Smooth muscle cell (in vitro differentiated cells): ENCODE measurements around the gene GPX2. TPM values are rescaled to one million over a fixed set of nuclear protein-coding genes. Genes with fewer than 3 reads are reported as not detected.

Source experiments
- DNase-seq: peaks from one replicate; lab custom pipeline; 2025; ENCODE audit not compliant: unreplicated experiment; lab: John Stamatoyannopoulos, UW
- H2AFZ ChIP-seq: fragments of 200-600 bp; sonication (generic); 2 replicates; pipeline ENCODE4 v1.6.0; 2016; ENCODE audit warnings: antibody characterized with exemption, low read depth, mild to moderate bottlenecking
- H3F3A ChIP-seq: fragments of 200-600 bp; sonication (generic); 2 replicates; pipeline ENCODE4 v1.6.0; 2017; ENCODE audit warnings: antibody characterized with exemption, low read depth
- H3K27ac ChIP-seq: fragments of 200-600 bp; sonication (generic); 2 replicates; pipeline ENCODE4 v1.5.1; 2016; ENCODE audit warnings: low read depth, mild to moderate bottlenecking
- H3K27me3 ChIP-seq: fragments of 200-600 bp; sonication (generic); 2 replicates; pipeline ENCODE4 v1.6.1; 2016; ENCODE audit warnings: low read depth, mild to moderate bottlenecking
- H3K36me3 ChIP-seq: fragments of 200-600 bp; sonication (generic); 2 replicates; pipeline ENCODE4 v1.5.1; 2016; ENCODE audit warnings: low read depth
- H3K4me1 ChIP-seq: fragments of 200-600 bp; sonication (generic); 2 replicates; pipeline ENCODE4 v1.5.1; 2016; ENCODE audit warnings: low read depth
- H3K4me2 ChIP-seq: fragments of 200-600 bp; sonication (generic); 2 replicates; pipeline ENCODE4 v1.6.0; 2016; ENCODE audit warnings: mild to moderate bottlenecking
- H3K4me3 ChIP-seq: fragments of 200-600 bp; sonication (generic); 2 replicates; pipeline ENCODE4 v1.5.1; 2016; ENCODE audit warnings: mild to moderate bottlenecking
- H3K79me2 ChIP-seq: fragments of 200-600 bp; sonication (generic); 2 replicates; pipeline ENCODE4 v1.6.0; 2016; ENCODE audit warnings: low read depth, mild to moderate bottlenecking
- H3K9ac ChIP-seq: fragments of 200-600 bp; sonication (generic); 2 replicates; pipeline ENCODE4 v1.6.0; 2016; ENCODE audit warnings: low read depth
- H3K9me3 ChIP-seq: fragments of 200-600 bp; sonication (generic); replicated peaks from 2 replicates; pipeline ENCODE4 v1.5.1; 2016; ENCODE audit warnings: low read depth
- H4K20me1 ChIP-seq: fragments of 200-600 bp; sonication (generic); 2 replicates; pipeline ENCODE4 v1.6.0; 2016; ENCODE audit warnings: low read depth
- CTCF ChIP-seq: fragments of 200-600 bp; sonication (generic); IDR thresholded peaks from 2 replicates; pipeline ENCODE4 v1.5.1; 2017; ENCODE audit warnings: borderline replicate concordance, mild to moderate bottlenecking, antibody characterized with exemption; ENCODE audit not compliant: insufficient read depth, poor library complexity, severe bottlenecking
- WGBS: methylation state at CpG from one replicate; pipeline ENCODE4 v1.1.7; 2016; ENCODE audit warnings: low lambda C conversion rate; 5-methylcytosine and 5-hydroxymethylcytosine counted together
- polyA plus RNA-seq: library from polyadenylated mRNA; unstranded; fragments of >200 nt; fragmentation: Nextera tagmentation; extraction: Ambion mirVana; gene quantifications from 2 replicates; pipeline ENCODE4 v1.2.1, GENCODE V29; 2016
- total RNA-seq: library from RNA; depleted of rRNA; stranded (reverse); fragments of >200 nt; gene quantifications from 2 replicates; pipeline ENCODE4 v1.2.3, GENCODE V29; 2014

Gene GPX2
- total and polyA plus RNA-seq, 2 experiments from 2014 or later = 0.30 to 3.6 TPM

GRCh38 chr14:64953661-64954060 is 11.1 kb upstream of the GPX2 start:
- H3K9ac ChIP-seq = no peak overlapping the region
- H3K4me1 ChIP-seq = no peaks in the 10 kb centered on the region
- TF ChIP-seq CTCF = no peak
- no peak overlapping the region for H2AFZ ChIP-seq
- H3K79me2 ChIP-seq = no peaks in the 10 kb centered on the region
- H4K20me1 ChIP-seq = peaks cover 8% of the 10 kb centered on the region
- no peaks in the 10 kb centered on the region for H3F3A ChIP-seq
- H3K9me3 ChIP-seq = no peaks in the 10 kb centered on the region
- H3K27ac ChIP-seq = no peak overlapping the region
- H3K4me3 ChIP-seq = no peak overlapping the region
- H3K27me3 ChIP-seq = no peaks in the 10 kb centered on the region
- no peak for DNase-seq
- no peak overlapping the region for H3K4me2 ChIP-seq
- whole genome bisulfite sequencing = 91% methylated on average over 6 of the region's 6 CpGs
- no peaks in the 10 kb centered on the region for H3K36me3 ChIP-seq

GRCh38 chr14:64953310-64953654 is 10.7 kb upstream of the GPX2 start:
- H2AFZ ChIP-seq = no peak overlapping the region
- H3K79me2 ChIP-seq = no peaks in the 10 kb centered on the region
- no peaks in the 10 kb centered on the region for H3K4me1 ChIP-seq
- H4K20me1 ChIP-seq = peaks cover 8% of the 10 kb centered on the region
- H3K36me3 ChIP-seq = no peaks in the 10 kb centered on the region
- H3K9me3 ChIP-seq = no peaks in the 10 kb centered on the region
- no peak for DNase-seq
- no peak overlapping the region for H3K27ac ChIP-seq
- H3K4me3 ChIP-seq = no peak overlapping the region
- no peak overlapping the region for H3K9ac ChIP-seq
- WGBS = 95% methylated on average over 8 of the region's 8 CpGs
- TF ChIP-seq CTCF = no peak
- H3F3A ChIP-seq = no peaks in the 10 kb centered on the region
- no peaks in the 10 kb centered on the region for H3K27me3 ChIP-seq
- no peak overlapping the region for H3K4me2 ChIP-seq

GRCh38 chr14:64952598-64953309 is 10.2 kb upstream of the GPX2 start:
- H3F3A ChIP-seq = no peaks in the 10 kb centered on the region
- H3K27me3 ChIP-seq = no peaks in the 10 kb centered on the region
- H4K20me1 ChIP-seq = peaks cover 8% of the 10 kb centered on the region
- H3K4me3 ChIP-seq = no peak overlapping the region
- H3K4me1 ChIP-seq = no peaks in the 10 kb centered on the region
- no peak for DNase-seq
- no peak overlapping the region for H3K9ac ChIP-seq
- H3K4me2 ChIP-seq = no peak overlapping the region
- WGBS = 86% methylated on average over 7 of the region's 7 CpGs
- no peaks in the 10 kb centered on the region for H3K9me3 ChIP-seq
- H3K79me2 ChIP-seq = no peaks in the 10 kb centered on the region
- no peak overlapping the region for H2AFZ ChIP-seq
- no peaks in the 10 kb centered on the region for H3K36me3 ChIP-seq
- no peak overlapping the region for H3K27ac ChIP-seq
- no peak for TF ChIP-seq CTCF

GRCh38 chr14:64951724-64952123 is 9.2 kb upstream of the GPX2 start:
- Histone ChIP-seq H3K9ac (no peak overlapping the region), H3F3A (no peaks in the 10 kb centered on the region), H3K4me3 (no peak overlapping the region), H3K36me3 (no peaks in the 10 kb centered on the region), H3K4me1 (no peaks in the 10 kb centered on the region), H2AFZ (no peak overlapping the region), H3K79me2 (no peaks in the 10 kb centered on the region), H4K20me1 (peaks cover 9% of the 10 kb centered on the region), H3K27me3 (no peaks in the 10 kb centered on the region), H3K27ac (no peak overlapping the region), H3K9me3 (no peaks in the 10 kb centered on the region), H3K4me2 (no peak overlapping the region)
- TF ChIP-seq CTCF = no peak
- no peak for DNase-seq
